Stimulated activated CD4-positive, alpha-beta T cell treated with anti-CD3 and anti-CD28 coated beads, Interleukin-2, amount 100 ng/mL, for 48 hours (primary cell): ENCODE measurements around the gene MOGAT1.
"Not testable (repeated sequence)": the region's sequence is repeated elsewhere in the genome, so short reads cannot be mapped to it uniquely, and the experiment has no call there.

Experiments
- DNase-seq, 2 donors: peaks; one replicate each; pipeline ENCODE4 v3.0.0-alpha.2; 2020

Gene MOGAT1

DNA sequence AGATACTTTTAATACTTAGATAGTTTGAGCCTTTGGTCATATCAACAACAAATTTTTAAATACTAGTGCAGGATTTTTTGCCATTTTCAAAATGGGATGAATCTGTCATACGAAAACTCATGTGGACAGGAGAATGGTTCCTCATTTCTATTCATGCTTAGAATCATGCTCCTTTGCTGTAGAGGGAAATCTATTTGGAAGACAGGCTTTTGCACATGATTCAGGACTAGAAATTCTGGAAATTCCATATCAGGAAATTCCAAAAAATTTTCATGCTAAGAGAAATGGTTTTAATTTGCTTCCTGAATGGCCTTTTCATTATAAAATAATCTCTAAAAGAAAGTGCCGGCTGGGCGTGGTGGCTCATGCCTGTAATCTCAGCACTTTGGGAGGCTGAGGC lies 39.3 kb downstream of the MOGAT1 start:
- DNase-seq, result no peak

DNA sequence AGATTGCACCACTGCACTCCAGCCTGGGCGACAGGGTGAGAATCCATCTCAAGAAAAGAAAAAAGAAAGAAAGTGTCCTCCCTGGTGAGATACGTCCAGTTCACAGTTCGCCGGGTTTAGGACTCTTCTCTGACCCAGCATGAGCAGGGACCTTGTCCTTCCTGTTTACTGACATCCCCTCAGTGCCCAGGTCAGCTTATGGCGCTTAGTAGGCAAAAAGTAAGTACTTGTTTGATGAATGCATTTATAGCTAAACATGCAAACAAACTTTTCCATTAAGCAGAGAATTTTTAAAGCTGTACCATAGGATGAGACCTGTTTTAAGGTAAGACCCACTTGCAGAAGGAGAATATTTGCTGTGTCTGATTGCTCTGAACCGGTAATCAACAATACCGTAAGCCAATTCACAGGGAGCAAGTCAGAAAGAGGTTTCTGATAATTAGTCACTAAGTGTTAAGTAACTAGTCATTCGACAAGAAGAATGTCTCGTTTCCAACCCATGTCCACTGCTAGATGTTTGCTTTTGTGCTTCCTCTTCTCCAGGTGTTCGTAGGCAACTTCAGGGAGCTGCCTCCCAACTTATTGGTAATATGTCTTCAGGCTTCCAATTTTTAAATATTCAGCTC lies 40.0 kb downstream of the MOGAT1 start:
- no peak for DNase-seq

DNA sequence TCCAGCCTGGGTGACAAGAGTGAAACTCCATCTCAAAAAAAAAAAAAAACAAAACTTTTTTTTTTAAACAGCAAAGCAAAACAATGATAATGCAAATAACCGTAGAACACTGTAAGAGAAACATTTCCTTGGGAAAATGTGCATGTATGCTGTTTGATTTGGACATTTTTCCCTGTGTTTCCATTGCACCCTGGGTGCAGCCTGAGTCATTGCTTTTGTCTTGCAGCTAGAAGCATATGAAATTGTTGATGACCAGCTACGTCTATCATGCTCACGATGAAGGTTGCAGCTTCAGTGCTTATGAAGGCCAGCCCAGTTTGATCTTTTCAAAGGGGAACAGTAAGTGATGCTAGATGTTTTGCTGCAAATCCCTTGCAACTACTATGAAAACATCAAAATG lies 41.5 kb downstream of the MOGAT1 start:
- DNase-seq, result no peak

DNA sequence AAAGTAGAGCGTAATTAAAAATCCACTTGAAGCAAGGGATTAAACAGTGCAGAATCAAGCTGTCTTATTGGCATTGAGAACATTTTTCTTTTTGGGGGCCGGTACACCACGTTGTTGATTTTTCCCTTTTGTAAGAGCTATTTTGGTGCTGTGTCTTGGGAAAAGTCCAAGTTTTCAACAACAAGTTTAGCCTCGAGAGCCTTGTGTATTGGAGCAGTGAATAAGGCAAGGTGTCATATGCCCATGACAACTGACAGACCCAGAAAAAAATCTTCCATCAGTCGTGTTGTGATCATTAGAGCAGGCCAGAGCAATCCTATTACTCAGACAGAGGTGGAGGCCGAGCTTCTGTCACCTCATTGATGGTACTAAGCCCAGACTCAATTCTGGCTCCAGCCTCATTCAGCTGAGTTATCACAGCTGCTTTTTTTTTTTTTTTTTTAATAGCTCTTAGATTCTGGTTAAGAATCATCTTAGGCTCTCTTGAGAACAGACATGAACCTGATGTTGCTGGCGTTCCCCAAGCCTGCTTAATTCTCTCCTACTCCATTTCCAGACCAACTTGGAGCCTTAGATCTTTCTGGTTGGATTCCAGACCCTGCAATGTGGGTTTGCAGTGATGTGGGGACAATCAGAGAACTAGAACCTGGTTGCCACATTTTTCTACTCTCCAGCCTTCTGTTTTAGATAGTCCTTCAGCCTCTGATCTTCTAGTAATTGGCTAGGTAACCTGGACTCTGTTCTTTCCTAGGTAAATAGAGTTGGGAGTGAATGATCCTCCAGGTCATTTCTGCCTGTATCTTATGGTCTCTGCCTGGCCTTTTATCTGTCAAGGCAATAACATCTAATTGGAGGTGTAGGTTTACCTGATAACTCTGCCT lies 43.1 kb downstream of the MOGAT1 start:
- no peak for DNase-seq

DNA sequence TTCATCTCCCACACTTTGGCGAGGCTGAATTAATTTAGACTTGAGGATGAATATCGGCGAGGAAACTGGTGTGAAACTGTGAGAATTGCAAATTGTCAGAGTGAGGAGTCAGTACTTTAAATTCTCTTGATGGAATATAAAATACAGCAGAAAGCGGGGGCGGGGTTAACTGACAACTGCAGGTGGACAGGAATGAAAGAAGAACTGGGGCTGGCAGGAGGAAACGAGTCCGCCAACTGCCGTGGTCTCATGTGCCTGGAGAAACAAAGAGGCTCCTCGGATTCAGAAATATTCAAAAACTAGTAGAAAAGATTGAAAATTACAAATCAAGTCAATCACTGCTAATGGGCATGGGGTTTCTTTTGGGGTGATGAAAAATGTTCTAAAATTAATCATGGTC lies 44.3 kb downstream of the MOGAT1 start:
- DNase-seq, result no peak

DNA sequence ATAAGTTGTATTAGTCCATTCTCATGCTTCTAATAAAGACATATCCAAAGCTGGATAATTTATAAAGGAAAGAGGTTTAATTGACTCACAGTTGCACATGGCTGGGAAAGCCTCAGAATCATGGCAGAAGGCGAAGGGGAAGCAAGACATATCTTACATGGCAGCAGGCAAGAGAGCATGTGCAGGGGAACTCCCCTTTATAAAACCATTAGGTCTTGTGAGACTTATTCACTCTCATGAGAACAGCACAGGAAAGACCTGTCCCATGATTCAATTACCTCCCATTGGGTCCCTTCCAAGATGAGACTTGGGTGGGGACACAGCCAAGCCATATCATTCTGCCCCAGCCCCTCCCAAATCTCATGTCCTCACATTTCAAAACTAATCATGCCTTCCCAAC lies 48.3 kb downstream of the MOGAT1 start:
- not testable (repeated sequence) for DNase-seq

DNA sequence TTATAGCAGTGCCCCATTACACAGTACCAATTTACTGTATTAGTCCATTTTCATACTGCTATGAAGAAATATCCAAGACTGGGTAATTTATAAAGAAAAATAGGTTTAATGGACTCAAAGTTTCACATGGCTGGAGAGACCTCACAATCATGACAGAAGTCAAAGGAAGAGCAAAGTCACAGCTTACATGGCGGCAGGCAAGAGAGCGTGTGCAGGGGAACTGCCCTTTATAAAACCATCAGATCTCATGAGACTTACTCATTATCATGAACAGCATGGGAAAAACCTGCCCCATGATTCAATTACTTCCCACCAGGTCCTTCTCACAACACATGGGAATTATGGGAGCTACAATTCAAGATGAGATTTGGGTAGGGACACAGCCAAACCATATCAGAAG lies 50.1 kb downstream of the MOGAT1 start:
- not testable (repeated sequence) for DNase-seq

DNA sequence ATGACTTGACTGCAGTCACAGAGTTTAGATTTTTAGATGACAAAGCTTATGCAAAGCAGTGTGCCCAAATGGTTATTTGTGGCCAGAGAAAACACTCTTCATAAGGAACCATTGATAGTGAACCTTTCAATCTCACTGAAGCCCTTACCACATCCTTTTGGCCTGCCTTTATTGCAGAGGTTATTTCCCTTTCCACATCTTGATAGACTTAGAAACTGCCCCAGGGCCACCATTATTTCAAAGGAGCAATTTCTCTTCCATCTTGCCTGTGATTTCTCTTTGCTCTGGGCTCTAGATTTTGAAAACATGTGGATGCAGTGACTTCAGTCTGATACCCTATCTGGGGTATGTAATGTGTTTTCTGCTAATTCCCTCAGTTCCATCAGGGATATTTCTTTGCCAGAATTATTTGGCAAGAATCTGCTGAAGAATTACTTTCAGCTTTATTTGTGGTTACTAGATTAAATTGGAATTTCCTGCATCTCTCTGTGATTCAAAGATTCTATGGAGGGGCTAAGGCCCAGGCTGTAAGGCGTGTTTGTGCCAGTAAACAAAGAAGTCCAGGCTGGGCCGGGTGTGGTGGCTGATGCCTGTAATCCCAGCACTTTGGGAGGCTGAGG lies 51.0 kb downstream of the MOGAT1 start:
- no peak for DNase-seq

DNA sequence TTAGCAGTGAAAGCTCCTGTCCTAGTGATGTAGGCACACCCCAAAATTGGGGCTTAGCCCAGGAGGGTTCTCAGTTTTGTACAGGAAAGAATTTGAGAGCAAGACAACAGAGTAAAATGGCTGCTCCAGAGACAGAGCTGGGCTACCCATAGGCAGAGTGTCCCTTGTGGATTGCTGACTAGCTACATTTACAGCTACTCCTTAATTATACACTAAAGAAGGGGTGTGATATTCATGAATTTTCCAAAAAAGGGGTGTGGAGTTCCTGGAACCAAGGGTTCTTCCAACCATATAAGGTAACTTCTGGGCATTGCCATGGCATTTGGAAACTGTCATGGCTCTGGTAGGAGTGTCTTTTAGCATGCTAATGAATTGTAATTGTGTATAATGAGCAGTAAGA lies 52.8 kb downstream of the MOGAT1 start:
- DNase-seq, result no peak

DNA sequence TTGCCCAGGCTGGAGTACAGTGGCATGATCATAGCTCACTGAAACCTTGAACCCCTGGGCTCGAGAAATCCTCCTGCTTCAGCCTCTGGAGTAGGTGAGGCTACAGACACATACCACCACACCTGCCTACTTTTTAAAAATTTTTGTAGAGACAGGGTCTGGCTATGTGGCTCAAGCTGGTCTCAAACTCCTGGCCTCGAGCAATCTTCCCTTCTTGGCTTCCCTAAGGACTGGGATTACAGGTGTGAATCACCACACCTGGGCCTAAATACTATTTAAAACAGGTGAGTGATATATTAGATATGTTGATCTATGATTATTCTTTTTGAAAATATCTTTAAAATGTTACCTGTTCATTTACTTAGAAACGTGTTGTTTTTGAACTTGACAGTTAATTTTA lies 57.2 kb downstream of the MOGAT1 start:
- DNase-seq, result no peak

DNA sequence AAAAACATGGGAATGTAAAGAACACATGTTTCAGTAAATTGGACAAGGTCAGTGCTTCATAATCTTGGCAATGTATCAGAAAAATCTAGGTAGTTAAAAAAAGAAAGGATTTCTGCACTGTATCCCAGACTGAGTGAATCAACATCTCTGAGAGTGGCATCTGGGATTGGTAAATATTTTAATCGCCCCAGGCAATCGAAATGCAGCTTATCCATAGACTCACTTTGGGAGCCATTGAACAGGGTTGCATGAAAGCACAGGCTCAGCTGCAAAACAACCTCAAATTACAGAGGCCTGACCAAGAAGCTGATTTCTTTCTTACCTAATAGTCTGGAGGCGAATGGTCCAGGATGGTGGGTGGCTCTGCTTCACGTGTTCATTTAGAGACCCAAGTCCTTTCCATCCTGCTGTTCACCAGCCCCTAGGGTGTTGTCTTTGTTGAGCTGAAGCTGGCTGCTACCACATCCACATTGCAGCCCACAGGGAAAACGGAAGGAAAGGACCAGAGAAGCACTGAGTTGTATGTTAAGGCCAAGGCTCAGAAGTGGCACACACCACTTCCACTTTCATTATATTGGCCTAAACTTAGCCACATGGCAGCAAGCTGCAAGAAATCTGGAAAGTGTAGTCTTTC lies 59.0 kb downstream of the MOGAT1 start:
- no peak for DNase-seq

DNA sequence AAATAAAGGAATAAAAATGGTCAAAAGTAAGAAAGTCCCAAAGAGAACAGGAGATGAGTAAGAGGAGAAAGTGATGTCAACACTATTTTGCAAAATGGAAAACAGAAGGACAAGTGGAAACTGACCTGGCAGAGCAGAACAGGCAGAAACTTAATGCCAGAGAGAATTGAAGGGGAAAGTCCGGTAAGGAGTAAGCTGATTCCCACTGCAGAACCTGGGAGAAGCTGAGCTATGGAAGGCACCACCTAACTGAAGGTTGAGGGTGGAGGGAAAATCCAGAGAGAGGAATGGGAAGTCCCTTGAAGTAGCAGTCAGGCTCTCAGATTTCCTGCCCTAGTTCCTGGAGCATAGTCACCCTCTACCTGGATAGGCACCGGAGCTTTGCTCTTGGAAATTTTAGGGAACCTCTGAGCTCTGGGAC lies 59.8 kb downstream of the MOGAT1 start:
- no peak for DNase-seq

DNA sequence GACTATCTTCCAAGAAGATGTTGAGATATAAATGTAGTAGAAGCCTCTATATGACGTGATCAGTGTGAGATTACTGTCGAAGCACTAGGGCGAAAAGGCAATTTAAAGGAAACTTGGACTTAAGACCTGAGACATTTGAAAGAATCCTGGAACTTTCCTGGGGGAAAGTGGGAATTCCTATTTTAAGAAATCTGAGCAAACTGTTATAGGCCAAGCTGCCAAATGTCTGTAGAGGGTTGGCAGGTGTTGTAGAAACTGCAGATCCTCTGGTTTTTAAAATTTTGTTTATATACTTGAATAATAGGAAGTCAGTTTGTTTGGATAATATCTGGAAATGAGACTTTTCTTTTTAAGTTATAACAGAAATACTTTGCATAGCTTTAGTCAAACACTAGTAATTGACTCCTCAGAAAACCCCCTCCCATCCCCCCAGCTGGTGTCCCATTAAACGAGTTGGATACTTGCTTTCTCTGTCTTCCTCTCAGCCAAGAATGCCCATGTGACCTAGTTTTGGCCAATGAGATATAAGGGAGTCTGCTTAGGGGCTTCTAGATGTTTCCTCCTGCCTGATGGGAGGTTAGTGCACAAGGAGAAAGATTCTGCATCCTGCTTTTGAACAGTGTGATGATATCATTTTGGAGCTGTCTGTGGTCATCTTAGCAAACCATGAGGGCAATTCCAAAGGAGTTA lies 61.2 kb downstream of the MOGAT1 start:
- DNase-seq, result no peak

DNA sequence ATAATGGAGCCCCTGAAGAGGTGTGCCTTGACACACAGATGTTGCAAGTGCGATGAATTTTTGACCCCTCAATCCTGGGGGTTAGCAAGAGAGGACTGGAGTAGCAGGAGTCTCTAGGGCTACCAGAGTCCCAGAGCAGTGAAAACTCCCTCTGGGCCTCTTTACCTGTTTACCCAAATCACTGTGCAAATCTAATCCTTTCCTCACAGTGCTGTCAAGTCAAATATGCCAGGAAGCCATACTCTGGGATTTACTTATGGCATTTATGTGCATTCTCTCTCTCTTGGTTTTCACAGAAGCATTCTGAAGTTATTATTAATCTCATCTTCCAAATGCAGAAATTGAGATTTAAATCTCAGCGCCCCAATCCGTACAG lies 62.0 kb downstream of the MOGAT1 start:
- DNase-seq, result no peak

DNA sequence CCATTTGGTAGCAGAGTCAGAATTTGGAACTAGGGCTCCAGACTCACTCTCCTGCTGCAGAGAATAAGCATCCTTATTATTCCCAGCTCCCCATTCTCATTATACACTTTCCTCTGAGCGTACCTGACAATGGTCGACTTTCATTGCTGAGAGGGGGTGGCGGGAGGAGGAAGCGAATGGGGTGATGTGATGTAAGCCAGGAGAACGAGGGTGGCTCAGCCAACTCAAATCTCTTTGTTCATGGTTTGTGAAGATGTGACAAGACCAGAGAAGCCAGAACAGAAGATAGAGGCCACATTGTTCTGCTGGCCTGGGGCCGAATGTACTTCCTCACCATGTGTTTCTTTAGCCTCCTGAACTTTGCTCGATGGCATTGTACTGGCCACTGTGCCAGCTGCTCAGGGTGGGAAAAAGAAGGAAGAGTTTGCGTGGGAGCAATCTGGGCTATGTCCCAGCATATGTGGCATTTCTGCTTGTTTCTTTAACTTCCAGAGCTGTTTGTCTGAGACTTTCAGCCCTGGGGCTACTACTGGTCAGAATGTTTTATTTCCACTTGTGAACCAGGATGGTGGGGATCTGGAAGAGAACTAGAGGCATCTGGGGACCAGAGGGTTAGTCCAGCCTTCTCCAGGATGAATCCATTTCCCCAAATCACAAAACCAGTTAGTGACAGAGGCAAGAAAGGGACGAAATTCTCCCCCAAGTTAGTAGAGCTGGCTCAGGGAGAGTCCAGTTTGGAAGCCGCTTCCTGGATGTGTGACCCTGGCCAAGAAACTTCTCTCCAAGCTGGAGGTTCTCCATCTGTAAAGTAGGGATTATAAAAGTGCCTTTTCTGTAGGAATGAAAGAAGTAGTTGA lies 62.6 kb downstream of the MOGAT1 start:
- no peak for DNase-seq

DNA sequence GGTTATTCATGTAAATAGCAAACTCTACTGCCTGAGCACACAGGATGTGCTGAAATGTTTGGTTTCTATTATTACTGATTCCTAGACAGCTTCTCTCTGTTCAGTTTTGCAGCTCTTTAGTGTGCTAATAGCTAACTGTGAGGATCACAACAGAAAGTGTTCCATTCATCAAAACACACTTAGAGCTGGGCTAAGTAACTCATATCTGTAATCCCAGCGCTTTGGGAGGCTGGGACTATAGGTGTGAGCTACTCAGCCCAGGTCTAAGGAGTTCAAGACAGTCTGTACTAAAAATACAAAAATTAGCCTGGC lies 63.2 kb downstream of the MOGAT1 start:
- no peak for DNase-seq

DNA sequence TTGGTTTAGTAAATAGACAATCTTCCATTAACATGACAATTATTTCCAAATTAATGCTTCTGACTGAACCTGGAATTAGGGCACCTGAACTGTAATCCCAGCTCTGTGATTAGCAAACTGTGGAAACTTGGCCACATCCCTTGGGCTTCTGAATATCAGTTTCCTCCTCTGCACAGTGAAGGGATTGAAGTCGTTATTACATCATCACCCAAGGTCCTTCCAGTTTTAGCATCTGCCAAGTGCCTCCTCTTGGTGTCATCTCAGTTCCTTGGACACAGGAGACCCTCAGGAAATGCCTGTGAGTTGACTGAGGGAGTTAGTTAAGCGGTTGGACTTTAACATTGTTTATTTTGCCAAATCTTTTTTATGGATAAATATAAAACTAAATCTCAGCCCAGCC lies 64.8 kb downstream of the MOGAT1 start:
- DNase-seq, result no peak

DNA sequence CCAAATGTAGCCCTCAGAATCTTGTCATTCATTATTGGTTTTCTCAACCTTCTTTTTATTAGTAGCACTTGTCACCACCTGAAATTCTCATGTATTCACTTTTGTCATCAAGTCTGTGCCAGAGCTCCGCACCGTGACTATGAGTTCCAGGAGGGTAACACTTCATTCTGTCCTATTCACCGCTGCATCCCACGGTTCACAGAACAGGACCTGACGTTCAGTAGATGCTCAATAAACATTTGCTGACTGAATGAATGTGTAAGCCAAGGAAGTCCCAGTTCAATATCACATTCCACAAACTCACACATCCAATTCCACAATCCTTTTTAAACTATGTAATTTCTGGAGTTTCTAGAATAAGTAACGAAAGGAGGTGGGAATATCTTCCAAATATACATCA lies 65.5 kb downstream of the MOGAT1 start:
- no peak for DNase-seq

DNA sequence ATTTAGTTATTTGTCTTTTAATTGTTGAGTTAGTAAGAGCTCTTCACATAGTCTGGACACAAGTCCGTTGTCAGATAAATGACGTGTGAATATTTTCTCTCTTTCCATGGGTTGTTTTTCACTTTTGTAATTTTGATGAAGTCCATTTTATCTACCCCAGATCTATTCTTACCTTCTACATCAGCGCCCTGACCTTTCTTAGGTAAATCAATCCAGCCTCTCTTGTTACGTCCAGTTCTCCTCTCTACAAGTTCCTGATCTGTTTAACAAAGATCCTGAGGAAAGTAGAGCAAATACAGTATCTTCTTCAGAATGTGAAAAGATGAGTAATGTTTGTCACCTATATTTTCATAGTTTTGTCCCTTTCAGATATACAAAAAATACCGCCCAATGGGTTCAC lies 66.9 kb downstream of the MOGAT1 start:
- DNase-seq, result no peak

DNA sequence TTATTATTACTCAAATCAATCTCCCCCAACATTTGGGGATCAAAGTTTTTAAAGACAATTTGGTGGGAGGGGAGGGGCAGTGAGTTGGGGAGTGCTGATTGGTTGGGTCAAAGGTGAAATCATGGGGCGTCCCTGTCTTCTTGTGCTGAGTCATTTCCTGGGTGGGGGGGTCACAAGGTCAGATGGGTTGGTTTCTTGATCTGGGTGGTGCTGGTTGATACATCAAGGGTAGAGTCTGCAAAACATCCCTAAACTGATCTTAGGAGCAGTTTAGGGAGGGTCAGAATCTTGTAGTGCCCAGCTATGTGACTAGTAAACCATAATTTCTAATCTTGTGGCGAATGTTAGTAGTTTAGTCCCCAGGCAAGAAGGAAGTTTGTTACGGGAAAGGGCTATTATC lies 67.4 kb downstream of the MOGAT1 start:
- no peak for DNase-seq

DNA sequence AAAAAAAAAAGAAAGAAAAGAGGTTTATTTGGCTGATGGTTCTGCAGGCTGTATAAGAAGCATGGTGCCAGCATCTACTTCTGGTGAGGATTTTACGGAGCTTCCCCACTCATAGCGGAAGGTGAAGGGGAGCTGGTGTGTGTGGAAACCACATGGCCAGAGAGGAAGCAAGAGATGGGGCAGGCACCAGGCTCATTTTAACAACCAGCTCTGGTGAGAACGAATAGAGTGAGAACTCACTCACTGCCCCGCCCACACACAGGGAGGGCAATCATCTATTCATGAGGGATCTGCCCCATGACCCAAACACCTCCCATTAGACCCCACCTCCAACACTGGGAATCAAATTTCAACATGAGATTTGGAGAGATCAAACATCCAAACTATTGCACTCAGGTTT lies 68.5 kb downstream of the MOGAT1 start:
- DNase-seq, result no peak

DNA sequence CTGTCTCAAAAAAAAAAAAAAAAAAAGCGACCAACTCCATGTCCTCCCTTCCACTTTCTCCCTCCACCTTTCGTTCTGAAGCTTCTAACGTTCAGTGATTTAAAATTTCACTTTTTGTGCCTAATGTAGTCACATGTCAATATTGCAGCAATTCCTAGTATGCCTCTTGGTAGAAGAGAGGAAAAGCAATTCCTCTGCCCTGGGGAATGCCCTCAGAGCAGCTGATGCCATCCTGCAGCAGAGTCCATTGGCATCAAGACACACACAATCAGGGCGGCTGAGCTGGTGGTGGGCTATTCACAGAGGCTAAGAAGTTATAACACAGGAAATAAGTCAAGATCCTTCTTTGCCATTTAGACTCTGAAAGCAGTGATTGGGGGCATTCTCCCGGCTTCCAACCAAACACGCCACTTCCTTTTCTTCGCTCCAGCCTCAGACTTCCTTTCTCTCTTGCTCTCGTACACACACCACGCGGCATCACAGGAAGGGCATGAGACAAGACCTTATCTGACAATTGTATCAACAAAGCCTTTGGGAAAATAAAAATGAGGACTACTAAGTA lies 71.9 kb downstream of the MOGAT1 start:
- no peak for DNase-seq
